Measurements from ENCODE around the gene SLC25A28. TPM values are rescaled to one million over a fixed set of nuclear protein-coding genes. Genes with fewer than 3 reads are reported as not detected.
"Not testable (repeated sequence)": the region's sequence is repeated elsewhere in the genome, so short reads cannot be mapped to it uniquely, and the experiment has no call there.

The SLC25A28 gene
- total RNA-seq, 2 experiments from 2014 or later: 31.6 to 36.3 TPM

- TF ChIP-seq EZH2phosphoT487 (IDR thresholded peaks at IDR 0.05; ENCODE audit: borderline replicate concordance, low read depth, low read length): no peak
- TF ChIP-seq CTCF (conservative IDR thresholded peaks at IDR 0.05; ENCODE audit: low read length): no peak
- Histone ChIP-seq H3K9me3 (ENCODE audit: low read length) (no peaks in the 10 kb centered on the region), H2AFZ (ENCODE audit: low read length) (no peak overlapping the region), H3K4me2 (ENCODE audit: low read length) (no peak overlapping the region), H3K27ac (ENCODE audit: low read depth, low read length, poor library complexity, severe bottlenecking) (no peak overlapping the region), H4K20me1 (ENCODE audit: insufficient read depth, low read length) (no peaks in the 10 kb centered on the region), H3K79me2 (ENCODE audit: insufficient read depth, low read depth, low read length) (no peaks in the 10 kb centered on the region), H3K4me3 (ENCODE audit: low read depth, low read length, poor library complexity, severe bottlenecking) (no peak overlapping the region), H3K4me1 (ENCODE audit: insufficient read depth, low read length, poor library complexity, severe bottlenecking) (no peaks in the 10 kb centered on the region), H3K9me2 (ENCODE audit: insufficient read depth, low read length) (no peaks in the 10 kb centered on the region), H3K36me3 (ENCODE audit: insufficient read depth, low read length) (no peaks in the 10 kb centered on the region)
- POLR2A ChIA-PET: interaction anchor here (0.6 kb wide), 1 partner anchor 1234 kb away, joined by 3 read pairs; no protein-coding TSS in a partner anchor
- BruUV-seq (replicated peaks): no TSS peak
- DNase-seq (ENCODE audit: low spot score): no peak
- intact Hi-C loops (cut with micrococcal nuclease; ENCODE audit: unreplicated experiment): no loop called here
- CTCF ChIA-PET (ENCODE audit: unreplicated experiment): no interaction called here
These were observed 8.8 kb upstream of the SLC25A28 start for GRCh38 chr10:99628923-99629624.

GRCh38 chr10:99625124-99625523 lies 4.9 kb upstream of the SLC25A28 start:
- H3K4me3 ChIP-seq (ENCODE audit: low read depth, low read length, poor library complexity, severe bottlenecking); intact Hi-C loops (cut with micrococcal nuclease; ENCODE audit: unreplicated experiment); H3K4me2 ChIP-seq (ENCODE audit: low read length); H3K4me1 ChIP-seq (ENCODE audit: insufficient read depth, low read length, poor library complexity, severe bottlenecking); BruUV-seq (replicated peaks); H2AFZ ChIP-seq (ENCODE audit: low read length); H3K27ac ChIP-seq (ENCODE audit: low read depth, low read length, poor library complexity, severe bottlenecking); H3K79me2 ChIP-seq (ENCODE audit: insufficient read depth, low read depth, low read length); CTCF ChIA-PET (ENCODE audit: unreplicated experiment); H3K9me3 ChIP-seq (ENCODE audit: low read length); DNase-seq (ENCODE audit: low spot score); H3K9me2 ChIP-seq (ENCODE audit: insufficient read depth, low read length); H3K36me3 ChIP-seq (ENCODE audit: insufficient read depth, low read length); H4K20me1 ChIP-seq (ENCODE audit: insufficient read depth, low read length): not testable (repeated sequence)
- POLR2A ChIA-PET: interaction anchor here (0.7 kb wide), 1 partner anchor 425 kb away, joined by 3 read pairs; no protein-coding TSS in a partner anchor

GRCh38 chr10:99623919-99624318 lies 3.7 kb upstream of the SLC25A28 start:
- TF ChIP-seq CTCF (conservative IDR thresholded peaks at IDR 0.05; ENCODE audit: low read length): no peak
- TF ChIP-seq EZH2phosphoT487 (IDR thresholded peaks at IDR 0.05; ENCODE audit: borderline replicate concordance, low read depth, low read length): no peak
- H3K79me2 ChIP-seq (ENCODE audit: insufficient read depth, low read depth, low read length): peaks cover 9% of the 10 kb centered on the region; the same call in 1 of the 2 replicates
- H2AFZ ChIP-seq (ENCODE audit: low read length): no peak overlapping the region
- DNase-seq (ENCODE audit: low spot score): no peak
- no peak overlapping the region for H3K4me2 ChIP-seq (ENCODE audit: low read length)
- H3K27ac ChIP-seq (ENCODE audit: low read depth, low read length, poor library complexity, severe bottlenecking): no peak overlapping the region
- no peaks in the 10 kb centered on the region for H3K9me3 ChIP-seq (ENCODE audit: low read length)
- ChIA-PET CTCF (ENCODE audit: unreplicated experiment) (no interaction called here), POLR2A (no interaction called here)
- H3K9me2 ChIP-seq (ENCODE audit: insufficient read depth, low read length): no peaks in the 10 kb centered on the region
- H3K36me3 ChIP-seq (ENCODE audit: insufficient read depth, low read length): no peaks in the 10 kb centered on the region
- peaks cover 9% of the 10 kb centered on the region for H3K4me1 ChIP-seq (ENCODE audit: insufficient read depth, low read length, poor library complexity, severe bottlenecking)
- H4K20me1 ChIP-seq (ENCODE audit: insufficient read depth, low read length): peaks cover 6% of the 10 kb centered on the region; the same call in 1 of the 2 replicates
- BruUV-seq (replicated peaks): no TSS peak
- H3K4me3 ChIP-seq (ENCODE audit: low read depth, low read length, poor library complexity, severe bottlenecking): no peak overlapping the region
- intact Hi-C loops (cut with micrococcal nuclease; ENCODE audit: unreplicated experiment): loop anchor here (5.0 kb wide), 1 partner anchor 108 kb away; the partner anchor contains the start of genes COX15 and CUTC

Measured in OCI-LY7 (cell line).